Stimulated activated CD4-positive, alpha-beta T cell treated with anti-CD3 and anti-CD28 coated beads, Interleukin-4, amount 100 ng/mL, for 48 hours (primary cell): ENCODE results near the gene C2CD2.
"Not testable (repeated sequence)": the region's sequence is repeated elsewhere in the genome, so short reads cannot be mapped to it uniquely, and the experiment has no call there.

Experiments used
- DNase-seq, 2 donors: peaks; one replicate each; pipeline ENCODE4 v3.0.0-alpha.2; 2020; ENCODE audit warnings: low read depth in 2 of 2

Gene C2CD2

DNA sequence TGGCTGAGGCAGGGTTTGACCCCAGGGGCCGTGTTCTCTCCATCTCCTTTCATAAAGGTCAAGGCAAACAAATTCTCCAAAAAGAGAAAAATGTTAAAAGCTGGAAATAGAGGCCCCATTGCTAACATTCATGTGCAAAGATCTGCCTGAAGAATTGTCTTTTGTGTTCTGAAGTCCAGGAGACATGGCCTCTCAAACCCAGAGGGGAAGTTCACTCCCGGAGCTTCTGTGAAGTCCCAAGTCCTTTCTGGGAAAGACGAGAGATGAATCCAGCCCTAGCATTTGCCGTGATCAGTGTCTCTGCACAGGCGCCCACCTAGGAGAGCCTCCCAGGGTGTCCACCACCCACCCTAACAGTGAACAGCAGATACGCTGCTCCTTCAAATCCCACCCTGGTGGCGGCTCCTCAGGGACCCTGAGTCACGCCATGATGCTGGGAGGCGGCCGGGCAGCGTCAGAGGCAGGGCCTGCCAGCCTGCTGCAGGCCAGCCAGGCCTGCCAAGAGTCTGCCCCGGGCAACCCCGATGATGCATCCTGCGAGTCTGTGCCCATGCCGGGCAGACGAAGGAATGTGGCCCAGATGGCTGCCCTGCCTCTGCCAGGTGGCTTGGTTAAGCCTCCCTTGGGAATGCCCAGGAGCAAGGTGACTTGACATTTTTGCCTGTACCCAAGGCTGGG, 5.2 kb upstream of the C2CD2 start:
- no peak for DNase-seq

DNA sequence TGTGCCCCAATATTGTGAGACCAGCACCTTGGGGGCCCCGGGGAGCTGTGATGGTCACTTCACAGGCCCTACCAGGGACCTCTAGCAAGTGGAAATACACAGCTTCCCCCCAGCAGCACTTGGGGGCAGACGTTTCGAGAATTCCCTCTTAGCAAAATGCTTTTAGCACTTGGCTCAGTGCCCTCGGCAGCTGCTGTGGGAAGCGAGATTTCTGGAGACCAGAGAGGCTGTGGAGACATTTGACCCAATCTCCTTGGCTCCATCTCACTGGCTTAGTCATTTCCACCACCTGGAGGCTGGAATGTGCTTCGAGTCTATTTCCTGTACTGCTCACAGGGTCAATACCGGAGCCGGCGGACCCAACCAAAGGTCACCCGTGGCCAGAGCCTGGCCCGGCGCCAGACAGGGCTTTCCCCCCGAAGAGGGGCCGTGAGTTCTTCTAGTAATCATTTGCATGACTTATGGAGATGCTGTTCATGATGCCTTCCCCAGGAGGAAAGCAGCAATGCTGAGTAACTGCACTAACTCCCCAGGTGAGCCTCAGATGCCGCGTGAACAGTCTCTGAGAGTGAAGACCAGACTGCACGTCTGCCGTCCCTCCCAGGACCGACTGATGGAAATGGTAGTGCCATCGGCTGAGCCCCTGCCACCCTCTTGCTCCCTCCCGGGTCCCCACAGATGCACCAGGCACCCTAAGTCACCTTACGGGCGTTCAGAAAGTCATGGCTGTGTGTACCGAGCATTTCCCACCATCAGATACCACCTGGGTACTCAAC, 4.4 kb upstream of the C2CD2 start:
- no peak for DNase-seq

DNA sequence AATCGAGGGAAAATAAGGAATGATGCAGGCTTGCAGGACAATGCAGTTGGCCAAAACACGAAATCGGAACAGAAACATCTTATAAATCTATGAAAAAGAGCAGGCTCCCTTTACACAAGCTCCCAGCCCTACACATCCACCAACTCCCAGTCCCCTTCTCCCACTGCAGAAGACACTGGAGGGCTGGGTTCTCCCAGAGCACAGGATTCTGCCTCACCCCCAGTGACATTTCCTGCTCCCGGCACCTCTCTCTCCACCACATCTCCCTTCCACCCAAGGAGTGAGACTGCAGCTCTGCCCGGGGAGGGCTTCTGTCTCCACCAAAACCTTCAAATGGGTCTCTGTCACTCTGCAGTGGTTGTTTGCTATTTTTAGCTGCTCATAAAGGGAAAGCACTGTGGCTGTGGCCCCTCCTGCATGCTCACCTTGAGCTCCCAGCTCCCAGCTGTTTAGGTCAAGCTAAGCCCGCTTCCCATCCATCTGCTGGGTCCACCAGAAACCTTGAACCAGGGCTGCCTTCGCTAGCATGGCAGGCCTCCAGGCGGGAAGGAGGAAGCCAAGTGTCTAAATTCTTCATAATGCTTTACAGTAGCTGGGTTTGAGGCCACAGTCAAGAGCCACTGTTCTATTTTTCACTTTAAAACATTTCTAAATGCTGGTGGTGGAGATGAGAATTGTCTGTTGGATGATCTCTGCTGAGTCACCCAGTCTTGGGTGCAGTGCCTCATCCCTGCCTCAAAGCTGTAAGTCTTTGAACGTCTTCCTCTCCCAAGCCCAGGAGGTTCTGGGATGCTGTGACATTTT, 3.3 kb upstream of the C2CD2 start:
- no peak for DNase-seq

DNA sequence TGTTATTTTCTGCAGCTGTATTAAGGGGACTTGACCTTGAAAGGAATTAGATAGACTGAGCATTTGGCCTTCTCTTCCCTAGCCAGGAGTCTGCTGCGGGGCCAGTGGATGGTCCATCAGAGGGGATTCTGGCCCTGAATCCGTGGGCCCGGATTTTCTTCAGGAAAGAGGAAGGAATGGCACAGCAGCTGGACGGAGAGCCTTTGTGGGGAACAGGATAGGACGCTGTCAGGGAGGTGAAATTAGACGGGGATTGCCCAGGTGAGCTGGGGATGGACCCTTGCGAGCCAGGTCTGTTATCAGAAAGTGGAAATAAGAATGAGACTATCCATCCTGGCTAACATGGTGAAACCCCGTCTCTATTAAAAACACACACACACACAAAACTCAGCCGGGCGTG, 1.7 kb upstream of the C2CD2 start:
- no peak for DNase-seq

DNA sequence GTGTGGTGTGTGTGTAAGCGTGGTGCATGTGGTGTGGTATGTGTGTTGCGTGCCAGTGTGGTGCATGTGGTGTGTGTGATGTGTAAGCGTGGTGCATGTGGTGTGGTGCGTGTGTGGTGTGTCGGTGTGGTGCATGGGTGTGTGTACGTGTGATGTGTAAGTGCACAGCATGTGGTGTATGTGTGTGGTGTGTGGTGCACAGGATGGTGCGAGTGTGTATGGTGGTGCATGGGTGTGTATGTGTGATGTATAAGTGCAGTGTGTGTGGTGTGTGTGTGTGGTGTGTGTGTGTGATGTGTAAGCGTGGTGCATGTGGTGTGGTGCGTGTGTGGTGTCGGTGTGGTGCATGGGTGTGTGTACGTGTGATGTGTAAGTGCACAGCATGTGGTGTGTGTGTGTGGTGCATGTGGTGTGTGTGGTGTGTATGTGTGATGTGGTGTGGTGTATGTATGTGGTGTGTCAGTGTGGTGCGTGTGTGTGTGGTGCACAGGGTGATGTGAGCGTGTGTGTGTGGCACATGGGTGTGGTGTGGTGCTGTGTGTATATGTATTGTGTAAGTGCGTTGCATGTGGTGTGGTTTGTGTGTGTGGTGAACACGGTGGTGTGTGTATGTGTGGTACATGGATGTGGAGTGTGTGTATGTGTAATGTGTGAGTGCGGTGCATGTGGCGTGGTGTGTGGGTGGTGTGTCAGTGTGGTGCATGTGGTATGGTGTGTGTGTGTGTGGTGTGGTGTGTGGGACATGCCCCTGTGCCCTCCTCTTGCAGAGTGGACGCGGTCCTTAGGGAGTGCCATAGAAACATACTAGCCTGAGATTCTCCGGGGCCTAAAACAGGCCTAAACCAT, 1.1 kb upstream of the C2CD2 start:
- DNase-seq: no peak

DNA sequence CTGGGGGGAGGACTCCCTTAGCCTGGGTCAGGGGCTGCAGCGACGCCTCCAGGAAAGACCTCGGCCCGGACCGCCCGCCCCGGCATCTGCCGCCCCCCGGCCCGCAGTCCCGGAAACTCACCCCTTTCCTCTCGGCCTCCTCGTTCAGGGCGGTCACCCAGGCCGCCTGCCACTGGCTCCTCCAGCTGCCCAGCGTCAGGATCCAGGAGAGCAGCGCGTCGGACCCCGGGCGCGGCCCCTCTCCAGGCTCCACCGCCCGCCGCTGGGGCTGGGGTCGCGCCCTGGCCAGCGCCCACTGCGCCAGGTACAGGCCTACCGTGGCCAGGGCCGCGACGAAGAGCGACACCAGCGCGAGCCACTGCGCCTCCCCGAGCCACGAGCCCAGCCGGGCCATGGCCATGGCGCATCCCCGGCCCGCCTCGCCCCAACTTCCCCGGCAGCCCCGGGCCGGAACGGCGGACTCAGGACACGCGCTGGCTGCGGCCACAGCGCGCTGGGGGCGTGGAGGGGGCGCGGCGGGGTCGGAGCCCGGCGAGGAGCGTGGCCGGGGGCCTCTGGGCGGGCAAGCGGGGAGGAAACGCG, 478 bp downstream of the C2CD2 start:
- DNase-seq: no peak

DNA sequence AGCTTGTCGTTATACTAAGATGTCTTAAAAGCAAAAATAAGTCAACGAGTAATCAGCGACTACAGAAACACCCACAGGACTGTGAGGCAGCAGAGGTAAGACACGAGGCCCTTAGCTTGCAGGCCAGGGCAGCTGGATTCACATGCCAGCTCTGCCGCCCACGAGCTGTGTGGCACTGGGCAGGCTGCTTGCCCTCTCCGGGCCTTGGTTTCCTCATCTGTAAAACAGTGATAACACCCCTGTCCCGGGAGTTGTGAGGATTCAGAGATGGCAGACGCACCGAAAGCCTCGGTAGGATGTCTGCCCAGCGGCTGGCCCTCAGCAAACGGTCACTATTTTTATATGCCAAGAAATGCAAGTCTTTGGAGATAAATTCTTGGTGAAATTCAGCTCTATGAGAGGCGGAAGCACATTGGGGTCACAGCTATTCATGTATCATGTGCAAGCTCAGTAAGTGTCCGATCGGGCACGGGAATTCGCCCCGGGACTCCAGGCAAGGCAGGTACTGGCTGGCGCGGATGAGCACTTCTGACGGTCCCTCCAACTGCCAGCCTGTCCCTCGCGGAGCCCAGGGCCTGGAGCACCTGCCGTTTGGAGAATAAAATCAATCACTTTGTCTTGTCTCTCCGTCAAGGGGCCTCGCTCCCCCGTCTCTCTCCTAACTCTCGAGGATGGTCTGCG, 1.1 kb downstream of the C2CD2 start:
- no peak for DNase-seq

DNA sequence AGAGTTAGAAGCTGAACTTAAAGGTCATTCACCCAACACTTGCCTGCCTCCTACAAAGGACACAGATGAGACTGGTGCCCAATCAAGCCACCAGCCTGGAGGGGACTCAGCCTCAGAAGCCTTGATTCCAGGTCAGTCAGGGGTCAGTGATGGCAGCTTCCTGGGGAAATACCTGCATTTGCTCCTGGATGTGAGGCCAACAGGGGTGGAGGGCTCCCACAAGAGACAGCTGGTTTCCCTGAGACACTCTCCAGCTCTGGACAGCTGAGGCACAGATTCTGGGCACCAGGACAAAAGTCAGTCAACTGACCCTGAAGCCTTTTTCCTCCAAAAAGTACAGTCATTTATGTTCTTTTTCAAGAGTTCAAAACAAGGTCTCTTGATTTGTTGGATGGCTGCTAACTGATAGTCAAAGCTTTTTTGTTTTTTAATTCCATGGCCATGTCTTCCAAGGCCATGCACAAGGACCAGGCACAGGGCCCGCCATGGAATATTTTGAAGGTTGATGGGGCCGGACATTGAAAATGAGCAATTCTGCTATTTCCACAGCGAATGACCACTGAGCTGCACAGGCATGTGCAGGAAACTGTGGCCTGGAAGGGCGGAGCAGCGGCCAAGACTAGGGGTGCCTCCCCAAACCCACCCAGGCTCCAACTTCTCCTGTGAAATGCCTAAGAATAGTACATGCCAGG, 1.8 kb downstream of the C2CD2 start:
- no peak for DNase-seq

DNA sequence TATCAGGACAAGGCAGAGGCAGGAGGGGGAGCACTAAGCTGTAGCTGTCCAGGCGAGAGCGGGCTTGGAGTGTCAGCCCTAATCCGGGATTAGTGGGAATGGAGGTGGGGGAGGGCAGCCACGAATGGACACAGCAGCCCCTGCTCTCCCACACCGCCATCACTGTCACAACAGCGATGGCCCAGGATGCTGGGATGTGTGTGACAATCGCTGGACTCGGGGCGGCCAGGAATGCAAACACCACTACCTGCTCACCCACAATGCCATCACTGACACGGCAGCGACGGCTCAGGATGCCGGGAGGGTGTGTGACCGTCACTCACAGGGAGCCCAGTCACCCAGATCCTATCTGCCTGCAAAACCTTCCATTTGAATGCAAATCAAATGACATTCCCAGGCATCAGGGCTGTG, 2.9 kb downstream of the C2CD2 start:
- no peak for DNase-seq

DNA sequence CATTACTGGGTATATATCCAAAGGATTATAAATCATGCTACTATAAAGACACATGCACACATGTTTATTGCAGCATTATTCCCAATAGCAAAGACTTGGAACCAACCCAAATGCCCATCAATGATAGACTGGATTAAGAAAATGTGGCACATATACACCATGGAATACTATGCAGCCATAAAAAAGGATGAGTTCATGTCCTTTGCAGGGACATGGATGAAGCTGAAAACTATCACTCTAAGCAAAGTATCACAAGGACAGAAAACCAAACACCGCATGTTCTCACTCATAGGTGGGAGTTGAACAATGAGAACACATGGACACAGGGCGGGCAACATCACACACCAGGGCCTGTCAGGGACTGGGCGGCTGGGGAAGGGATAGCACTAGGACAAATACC, 4.2 kb downstream of the C2CD2 start:
- not testable (repeated sequence) for DNase-seq

DNA sequence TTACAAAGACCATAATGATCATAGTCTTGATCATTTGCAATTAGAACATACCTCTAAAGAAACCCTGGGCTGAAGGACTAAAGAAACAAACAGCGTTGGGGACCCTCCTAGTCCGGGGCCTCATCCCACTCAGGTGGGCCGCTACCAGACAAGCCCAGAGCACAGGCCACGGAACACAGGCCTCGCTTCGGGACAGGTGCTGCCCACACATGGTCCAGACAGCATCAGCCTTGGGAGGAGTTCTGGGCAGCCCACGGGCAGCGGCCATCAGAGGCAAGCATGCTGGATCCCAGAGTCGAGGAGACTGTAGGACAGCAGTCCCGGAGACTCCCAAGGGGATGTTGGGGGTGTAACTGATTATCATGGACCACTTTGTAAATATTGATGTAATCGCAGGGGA, 4.9 kb downstream of the C2CD2 start:
- no peak for DNase-seq

DNA sequence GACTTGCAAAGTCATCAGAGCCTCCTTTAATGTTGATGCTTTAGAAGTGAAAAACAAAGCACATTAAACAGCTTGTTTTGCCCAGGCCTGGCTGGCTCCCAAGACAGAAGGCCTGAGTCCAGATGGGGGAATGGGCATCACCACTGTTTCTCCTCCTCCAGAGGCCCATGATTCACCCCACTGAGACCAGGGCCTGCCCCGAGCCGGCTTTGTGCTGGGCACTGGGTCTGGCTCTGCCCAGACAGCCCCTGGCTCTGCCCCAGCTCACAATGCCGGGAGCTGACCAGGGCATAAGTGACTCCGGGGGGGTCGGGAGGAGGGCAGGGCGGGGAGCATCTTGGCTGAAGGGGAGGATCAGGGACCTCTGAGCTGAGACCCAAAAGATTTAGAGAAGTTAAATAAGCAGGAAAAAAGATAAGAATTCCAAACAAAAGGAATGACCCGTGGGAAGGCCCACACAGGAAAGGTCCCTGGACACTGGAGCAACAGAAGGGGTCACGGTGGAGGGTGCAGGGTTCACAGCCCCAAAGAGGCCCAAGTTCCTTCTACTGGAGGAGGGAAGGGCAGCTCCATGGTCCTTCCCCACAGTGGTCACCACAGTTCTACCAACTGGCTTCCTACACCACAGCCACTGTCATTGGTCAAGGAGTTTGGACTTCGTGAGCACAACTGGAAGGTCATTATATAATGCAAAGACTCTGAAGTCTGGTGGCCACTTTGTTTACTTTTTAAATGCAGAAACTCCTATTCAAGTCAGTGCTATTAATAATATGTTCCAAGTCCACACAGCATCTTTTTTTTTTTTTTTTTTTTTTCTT, 5.5 kb downstream of the C2CD2 start:
- DNase-seq: no peak

DNA sequence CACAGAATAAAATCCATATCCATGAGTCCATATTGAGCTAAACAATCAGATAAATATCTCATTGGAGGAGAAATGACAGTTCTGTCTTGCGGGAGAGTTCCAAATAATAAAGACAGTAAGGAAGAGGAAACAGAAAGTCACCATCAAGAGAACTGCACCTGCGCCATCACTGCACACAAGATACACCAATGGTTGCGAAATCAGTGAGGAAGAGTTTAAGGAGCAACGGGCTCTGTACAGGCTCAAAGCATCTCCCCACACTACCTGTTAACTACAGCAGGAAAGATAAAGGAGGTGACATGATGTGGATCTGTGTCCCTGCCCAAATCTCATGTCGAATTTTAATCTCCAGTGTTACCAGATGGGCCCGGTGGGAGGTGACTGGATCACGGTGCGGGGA, 7.8 kb downstream of the C2CD2 start:
- DNase-seq: no peak

DNA sequence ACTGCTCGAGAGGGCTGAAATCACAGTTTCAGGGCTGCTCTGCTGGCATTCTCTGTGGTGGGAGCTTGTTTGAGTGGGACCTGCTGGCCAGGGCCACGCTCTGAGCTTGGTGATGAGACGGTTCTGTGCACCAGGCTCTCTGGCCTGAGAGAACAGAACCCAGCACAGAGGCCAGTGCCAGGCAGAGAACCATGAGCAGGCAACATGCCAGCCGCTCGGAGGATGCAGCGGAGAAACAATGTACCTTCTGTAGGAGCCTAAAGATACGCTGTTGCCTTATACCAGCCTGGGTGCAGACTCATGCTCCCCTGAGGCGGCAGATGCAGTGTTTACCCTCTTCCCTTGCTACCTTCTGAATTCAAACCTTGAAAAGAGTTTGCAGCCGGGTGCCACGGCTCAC, 10.0 kb downstream of the C2CD2 start:
- no peak for DNase-seq

DNA sequence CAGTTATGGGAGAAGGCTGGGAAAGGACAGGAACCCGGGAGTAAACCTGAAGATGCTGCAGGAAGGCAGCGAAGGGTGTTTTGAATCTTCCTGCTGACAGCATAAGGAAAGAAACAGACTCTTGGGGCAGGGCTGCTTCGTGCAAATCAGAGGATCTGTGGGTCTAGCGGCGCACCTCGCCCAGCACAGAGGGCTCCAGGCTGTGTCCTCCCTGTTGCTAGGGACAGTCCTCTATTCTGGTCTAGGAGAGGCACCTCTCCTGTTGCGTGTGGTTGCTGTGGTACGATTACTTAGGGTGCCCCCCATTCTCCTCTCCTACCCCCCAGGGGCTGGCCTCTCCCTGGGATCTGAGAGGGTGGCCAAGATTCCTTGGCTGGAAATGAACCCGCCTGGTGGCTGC, 11.4 kb downstream of the C2CD2 start:
- no peak for DNase-seq

DNA sequence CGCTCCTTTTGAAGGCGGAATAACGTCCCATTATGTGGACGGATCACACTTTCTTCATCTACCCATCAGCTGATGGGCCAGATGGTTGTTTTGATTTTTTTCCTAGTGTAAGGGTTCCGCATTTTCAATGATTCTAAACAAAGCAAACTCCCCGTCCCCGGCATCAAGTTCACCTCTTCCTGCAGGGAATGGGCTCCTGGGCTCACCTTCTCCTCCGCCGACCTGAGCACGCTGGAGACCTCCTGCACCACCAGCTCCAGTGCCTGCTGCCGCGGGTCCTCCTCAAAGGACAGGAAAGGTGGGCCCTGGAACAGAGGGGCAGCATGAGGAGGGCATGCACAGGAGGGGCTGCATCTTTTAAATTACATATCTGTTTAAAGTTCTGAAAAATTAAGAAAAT, 11.9 kb downstream of the C2CD2 start:
- DNase-seq: no peak

DNA sequence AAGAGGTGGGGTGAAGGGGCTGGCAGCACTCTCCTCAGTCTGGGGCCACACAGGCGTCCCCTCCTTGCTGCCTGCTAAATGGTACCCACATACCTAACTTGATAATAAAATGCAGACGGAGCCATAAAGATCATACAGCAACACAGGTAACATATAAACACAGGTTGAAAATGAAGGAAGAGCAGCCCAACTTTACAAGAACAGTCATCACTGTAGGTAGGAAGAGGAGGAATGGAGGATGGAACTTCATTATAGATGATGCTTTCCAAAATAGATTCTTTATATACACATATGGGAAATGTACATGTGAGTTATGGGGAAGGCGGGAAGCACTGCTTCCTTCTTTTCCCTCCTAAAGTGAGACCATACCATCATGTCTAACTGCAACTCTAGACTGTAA, 13.4 kb downstream of the C2CD2 start:
- DNase-seq: no peak

DNA sequence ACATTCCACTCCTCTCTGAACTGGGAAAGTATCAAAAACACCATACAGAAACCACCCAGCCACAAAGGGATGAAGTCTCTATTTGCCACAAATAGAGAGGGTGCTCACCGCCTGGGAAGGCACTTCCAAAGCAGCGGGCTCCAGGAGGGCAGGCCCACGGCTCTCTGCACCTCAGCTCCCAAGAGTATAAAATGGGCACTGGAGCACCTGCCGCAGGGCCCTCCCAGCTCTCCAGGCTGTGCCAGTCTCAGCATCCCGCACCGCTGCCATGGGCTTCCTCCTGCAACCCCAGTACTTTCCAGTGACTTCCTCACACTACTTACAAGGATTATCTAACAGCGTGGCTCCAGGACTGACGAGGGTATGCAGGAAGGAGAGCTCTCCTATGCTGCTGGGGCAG, 14.4 kb downstream of the C2CD2 start:
- no peak for DNase-seq

DNA sequence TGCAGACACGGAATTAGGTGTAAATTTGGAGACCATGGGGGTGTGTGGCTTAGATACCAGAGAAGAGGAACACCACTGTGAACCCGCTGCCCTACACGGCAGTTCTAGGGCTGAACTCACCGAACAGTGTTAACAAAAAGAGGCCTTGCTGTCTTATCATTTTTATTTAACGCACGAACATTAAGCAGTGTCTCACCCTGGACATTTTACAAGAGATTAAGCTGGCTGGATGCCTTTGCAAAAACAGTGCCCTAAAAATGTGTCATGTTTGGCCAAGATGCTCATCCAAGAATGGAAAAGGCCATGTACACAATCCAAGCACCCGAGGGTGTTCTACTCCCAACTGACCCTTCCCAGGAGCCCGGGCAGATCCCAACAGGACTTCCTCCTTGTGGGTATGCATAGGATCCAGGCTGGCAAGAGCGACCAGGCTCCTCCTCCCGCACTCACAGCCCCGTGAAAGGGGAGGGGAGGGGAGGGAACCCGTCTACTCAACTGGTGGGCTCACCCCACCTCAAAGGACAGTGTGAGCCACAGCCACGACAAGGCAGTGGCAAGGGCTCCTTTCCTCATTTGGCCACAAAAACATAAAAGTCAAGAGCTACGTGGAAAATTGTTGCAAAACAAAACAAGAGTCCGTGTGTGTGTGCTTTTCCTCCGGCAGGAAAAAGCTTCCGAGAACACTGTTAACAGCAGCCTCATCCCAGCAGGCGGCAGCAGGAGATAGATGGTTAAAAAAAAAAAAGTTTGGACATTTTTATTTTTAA, 20.3 kb downstream of the C2CD2 start:
- DNase-seq: no peak
